HPDE6-E6E7 (cell line): ENCODE results near the gene PADI1.

Experiments used
- DNase-seq: peaks from one replicate; pipeline ENCODE4 v3.0.0; 2011; ENCODE audit warnings: missing footprints; ENCODE audit errors: extremely low spot score

Gene PADI1

GRCh38 chr1:17196496-17197185 is 8.3 kb upstream of the PADI1 start:
- no peak for DNase-seq

GRCh38 chr1:17197696-17198095 is 7.2 kb upstream of the PADI1 start:
- no peak for DNase-seq

GRCh38 chr1:17198476-17199258 is 6.3 kb upstream of the PADI1 start:
- DNase-seq: no peak

- no peak for DNase-seq
Measured at GRCh38 chr1:17199267-17200044, 5.5 kb upstream of the PADI1 start.

- DNase-seq: no peak
Measured at GRCh38 chr1:17200246-17200645, 4.7 kb upstream of the PADI1 start.

GRCh38 chr1:17200756-17201155 is 4.2 kb upstream of the PADI1 start:
- DNase-seq: no peak

GRCh38 chr1:17201201-17202021 is 3.5 kb upstream of the PADI1 start:
- no peak for DNase-seq

GRCh38 chr1:17205652-17206051 is 724 bp downstream of the PADI1 start:
- DNase-seq: no peak

- no peak for DNase-seq
Measured at GRCh38 chr1:17206196-17206595, 1.3 kb downstream of the PADI1 start.

- DNase-seq: no peak
Measured at GRCh38 chr1:17207046-17207445, 2.1 kb downstream of the PADI1 start.

GRCh38 chr1:17207540-17207939 is 2.6 kb downstream of the PADI1 start:
- no peak for DNase-seq

- DNase-seq: peak; percentile 91
Measured at GRCh38 chr1:17207966-17208418, 3.1 kb downstream of the PADI1 start.

GRCh38 chr1:17208546-17208945 is 3.6 kb downstream of the PADI1 start:
- no peak for DNase-seq

- no peak for DNase-seq
Measured at GRCh38 chr1:17209430-17209829, 4.5 kb downstream of the PADI1 start.

- no peak for DNase-seq
Measured at GRCh38 chr1:17210176-17210575, 5.2 kb downstream of the PADI1 start.

GRCh38 chr1:17211377-17211776 is 6.4 kb downstream of the PADI1 start:
- DNase-seq: no peak

GRCh38 chr1:17212009-17212408 is 7.1 kb downstream of the PADI1 start:
- peak; percentile 60 for DNase-seq

GRCh38 chr1:17212487-17213121 is 7.7 kb downstream of the PADI1 start:
- no peak for DNase-seq

- no peak for DNase-seq
Measured at GRCh38 chr1:17213148-17213781, 8.3 kb downstream of the PADI1 start.

- no peak for DNase-seq
Measured at GRCh38 chr1:17213782-17214148, 8.8 kb downstream of the PADI1 start.
